H9 (cell line): ENCODE measurements around the gene ATXN3. TPM values are rescaled to one million over a fixed set of nuclear protein-coding genes. Genes with fewer than 3 reads are reported as not detected.

Experiments used
- DNase-seq: peaks from one replicate; pipeline ENCODE4 v3.0.0-alpha.2; 2017
- H2AFZ ChIP-seq: one replicate; pipeline ENCODE4 v1.6.1; 2013; ENCODE audit warnings: mild to moderate bottlenecking, low read length, control low read depth, moderate library complexity
- H2AK5ac ChIP-seq: 2 replicates; pipeline ENCODE4 v1.6.1; 2013; ENCODE audit warnings: low read length, control low read depth, mixed read lengths; ENCODE audit not compliant: insufficient read length
- H2BK120ac ChIP-seq: one replicate; pipeline ENCODE4 v1.6.1; 2013; ENCODE audit warnings: low read depth, mild to moderate bottlenecking, low read length, control low read depth, inconsistent platforms; ENCODE audit not compliant: poor library complexity, severe bottlenecking
- H2BK12ac ChIP-seq: 2 replicates; pipeline ENCODE4 v1.6.1; 2013; ENCODE audit warnings: low read length, control low read depth, mixed read lengths, low read depth; ENCODE audit not compliant: insufficient read length
- H2BK15ac ChIP-seq: 2 replicates; pipeline ENCODE4 v1.6.1; 2013; ENCODE audit warnings: low read depth, low read length, control low read depth
- H2BK20ac ChIP-seq: one replicate; pipeline ENCODE4 v1.6.1; 2013; ENCODE audit warnings: low read depth, mild to moderate bottlenecking, low read length, control low read depth, inconsistent platforms; ENCODE audit not compliant: poor library complexity, severe bottlenecking
- H2BK5ac ChIP-seq: 2 replicates; pipeline ENCODE4 v1.6.1; 2013; ENCODE audit warnings: low read length, control low read depth, mixed read lengths; ENCODE audit not compliant: insufficient read length
- H3K14ac ChIP-seq: 2 replicates; pipeline ENCODE4 v1.6.1; 2013; ENCODE audit warnings: low read length, control low read depth; ENCODE audit not compliant: insufficient read depth
- H3K18ac ChIP-seq: 2 replicates; pipeline ENCODE4 v1.6.1; 2013; ENCODE audit warnings: low read depth, mild to moderate bottlenecking, mixed read lengths, low read length, control low read depth; ENCODE audit not compliant: insufficient read length
- H3K23ac ChIP-seq: 2 replicates; pipeline ENCODE4 v1.6.1; 2013; ENCODE audit warnings: low read length, control low read depth, mixed read lengths, low read depth; ENCODE audit not compliant: insufficient read length
- H3K23me2 ChIP-seq: 2 replicates; pipeline ENCODE4 v1.6.1; 2013; ENCODE audit warnings: low read depth, mild to moderate bottlenecking, mixed read lengths, low read length, control low read depth; ENCODE audit not compliant: insufficient read length, poor library complexity, severe bottlenecking
- H3K27ac ChIP-seq: 2 replicates; pipeline ENCODE4 v1.5.1; 2013; ENCODE audit warnings: low read length, control low read depth, mixed read lengths, low read depth; ENCODE audit not compliant: insufficient read length
- H3K27me3 ChIP-seq: 2 replicates; pipeline ENCODE4 v1.6.1; 2013; ENCODE audit warnings: low read length, control low read depth, inconsistent platforms; ENCODE audit not compliant: insufficient read depth
- H3K4ac ChIP-seq: 2 replicates; pipeline ENCODE4 v1.6.1; 2013; ENCODE audit warnings: low read depth, mild to moderate bottlenecking, control low read depth, inconsistent platforms, low read length, moderate library complexity
- H3K4me1 ChIP-seq: 2 replicates; pipeline ENCODE4 v1.6.1; 2013; ENCODE audit warnings: low read length, control low read depth, inconsistent platforms; ENCODE audit not compliant: insufficient read depth
- H3K4me2 ChIP-seq: 2 replicates; pipeline ENCODE4 v1.6.1; 2013; ENCODE audit warnings: low read length, control low read depth, mixed read lengths; ENCODE audit not compliant: insufficient read length, insufficient read depth
- H3K56ac ChIP-seq: 2 replicates; pipeline ENCODE4 v1.6.1; 2013; ENCODE audit warnings: low read depth, mild to moderate bottlenecking, mixed read lengths, low read length, control low read depth; ENCODE audit not compliant: insufficient read length
- H3K79me1 ChIP-seq: 2 replicates; pipeline ENCODE4 v1.6.1; 2013; ENCODE audit warnings: low read depth, mild to moderate bottlenecking, moderate library complexity, low read length, control low read depth, inconsistent platforms; ENCODE audit not compliant: insufficient read depth, poor library complexity, severe bottlenecking
- H3K79me2 ChIP-seq: 2 replicates; pipeline ENCODE4 v1.6.1; 2013; ENCODE audit warnings: low read length, control low read depth, inconsistent platforms; ENCODE audit not compliant: insufficient read depth
- H3K9ac ChIP-seq: 2 replicates; pipeline ENCODE4 v1.6.1; 2013; ENCODE audit warnings: low read length, control low read depth, mixed read lengths; ENCODE audit not compliant: insufficient read length; ENCODE audit errors: extremely low read depth
- H3K9me3 ChIP-seq: one replicate; pipeline ENCODE4 v1.6.1; 2013; ENCODE audit warnings: low read depth, low read length, inconsistent platforms; ENCODE audit not compliant: control insufficient read depth
- H3T11ph ChIP-seq: one replicate; pipeline ENCODE4 v1.6.1; 2013; ENCODE audit warnings: mild to moderate bottlenecking, low read length, control low read depth, inconsistent platforms
- H4K20me1 ChIP-seq: one replicate; pipeline ENCODE4 v1.6.1; 2013; ENCODE audit not compliant: control insufficient read depth, insufficient read length, insufficient read depth
- H4K5ac ChIP-seq: 2 replicates; pipeline ENCODE4 v1.6.1; 2013; ENCODE audit warnings: low read depth, mild to moderate bottlenecking, mixed read lengths, low read length, control low read depth; ENCODE audit not compliant: insufficient read length
- H4K8ac ChIP-seq: replicated peaks from 2 replicates; pipeline ENCODE4 v1.6.1; 2013; ENCODE audit warnings: low read length, control low read depth, mixed read lengths, low read depth; ENCODE audit not compliant: insufficient read length
- H4K91ac ChIP-seq: 2 replicates; pipeline ENCODE4 v1.6.1; 2013; ENCODE audit warnings: low read depth, mild to moderate bottlenecking, moderate library complexity, mixed read lengths, low read length, control low read depth; ENCODE audit not compliant: insufficient read length
- H3K27ac Mint-ChIP-seq, 3 experiments: 2 replicates in 2 of 3; 3 replicates in 1 of 3; pipeline ENCODE4 v1.8.0; 2020 to 2021; ENCODE audit warnings: mixed read lengths in 3 of 3, mild to moderate bottlenecking in 1 of 3, moderate library complexity in 1 of 3
- H3K27me3 Mint-ChIP-seq: 2 replicates; pipeline ENCODE4 v1.8.0; 2021; ENCODE audit warnings: low read depth, mild to moderate bottlenecking, moderate library complexity, mixed read lengths
- H3K36me3 Mint-ChIP-seq, 3 experiments: 2 replicates in 2 of 3; 3 replicates in 1 of 3; pipeline ENCODE4 v1.8.0; 2020 to 2021; ENCODE audit warnings: low read depth in 3 of 3, mixed read lengths in 3 of 3; ENCODE audit not compliant: insufficient read depth in 1 of 3
- H3K4me1 Mint-ChIP-seq, 2 experiments: 2 replicates each; pipeline ENCODE4 v1.8.0; 2020; ENCODE audit warnings: mixed read lengths in 2 of 2
- H3K4me3 Mint-ChIP-seq, 2 experiments: 2 replicates in 1 of 2; 3 replicates in 1 of 2; pipeline ENCODE4 v1.8.0; 2020 to 2021; ENCODE audit warnings: mild to moderate bottlenecking in 2 of 2, mixed read lengths in 2 of 2, moderate library complexity in 1 of 2
- H3K9me3 Mint-ChIP-seq, 2 experiments: 2 replicates in 1 of 2; 3 replicates in 1 of 2; pipeline ENCODE4 v1.8.0; 2020; ENCODE audit warnings: mild to moderate bottlenecking in 2 of 2, mixed read lengths in 2 of 2, moderate library complexity in 1 of 2
- CTCF ChIP-seq: fragments of 200-600 bp; sonication (generic); conservative IDR thresholded peaks from 3 replicates; pipeline ENCODE4 v1.8.0; 2021; ENCODE audit warnings: antibody characterized with exemption, mild to moderate bottlenecking
- WGBS: extraction: QIAGEN DNeasy Blood & Tissue Kit; methylation state at CpG from one replicate; pipeline ENCODE4 v1.1.7; 2013; ENCODE audit warnings: missing lambda C conversion rate, low lambda C conversion rate, mixed read lengths; ENCODE audit not compliant: insufficient read length; ENCODE audit errors: extremely low coverage; 5-methylcytosine and 5-hydroxymethylcytosine counted together
- total RNA-seq: library from RNA; stranded (reverse); gene quantifications from 2 replicates; pipeline ENCODE4 v1.2.1, GENCODE V29; 2021

The ATXN3 gene
- total RNA-seq, 1 experiment from 2014 or later, result 29.7 TPM

GRCh38 chr14:92039719-92040430 lies 66.5 kb downstream of the ATXN3 start, which contains the start of gene TRIP11:
Gene TRIP11 (minus strand): TSS chr14:92040059. CDS start chr14:92039685, 374 bp downstream.
- Histone ChIP-seq H2AK5ac (no peak within 1 kb of the TSS), H3K23me2 (no peaks in the 10 kb centered on the region), H3K27me3 (no peaks in the 10 kb centered on the region), H2AFZ (no peak within 1 kb of the TSS), H3K23ac (no peak within 1 kb of the TSS), H3K27ac (peak within 1 kb of the TSS; percentile 88), H4K5ac (peak within 1 kb of the TSS; percentile 69), H2BK20ac (no peak within 1 kb of the TSS), H3K4me1 (no peaks in the 10 kb centered on the region), H2BK5ac (peak within 1 kb of the TSS; percentile 68), H3K56ac (no peak within 1 kb of the TSS), H4K8ac (no peak within 1 kb of the TSS), H3K79me2 (peaks cover 16% of the 10 kb centered on the region; the same call in 1 of the 2 replicates), H3K79me1 (no peaks in the 10 kb centered on the region), H3T11ph (no peak within 1 kb of the TSS), H3K9me3 (no peaks in the 10 kb centered on the region), H3K18ac (peak within 1 kb of the TSS; percentile 95), H3K4me2 (peak within 1 kb of the TSS; percentile 92), H3K9ac (peak within 1 kb of the TSS; percentile 96), H3K14ac (peak within 1 kb of the TSS; percentile 93), H2BK12ac (peak within 1 kb of the TSS; percentile 13), H2BK15ac (no peak within 1 kb of the TSS), H4K20me1 (no peaks in the 10 kb centered on the region), H2BK120ac (peak within 1 kb of the TSS; percentile 78), H4K91ac (no peak within 1 kb of the TSS), H3K4ac (peak within 1 kb of the TSS; percentile 15; the same call in 1 of the 2 replicates)
- peak; percentile 92 for DNase-seq
- peaks cover 0 to 7% (median 0%) of the 10 kb centered on the region in 3 experiments; a peak in 2 of 7 replicates for H3K36me3 Mint-ChIP-seq
- H3K4me3 Mint-ChIP-seq, result peak within 1 kb of the TSS; percentile 92 to 96
- H3K4me1 Mint-ChIP-seq, result peaks cover 16 to 18% of the 10 kb centered on the region in 2 experiments
- peak within 1 kb of the TSS; percentile 100 for H3K27ac Mint-ChIP-seq
- H3K27me3 Mint-ChIP-seq, result no peaks in the 10 kb centered on the region
- no peaks in the 10 kb centered on the region; a peak in 1 of 5 replicates for H3K9me3 Mint-ChIP-seq
- no peak for TF ChIP-seq CTCF
- no CpG with 5 or more reads among the region's 57 CpGs for WGBS
